B cell (primary cell): ENCODE measurements around the gene STIMATE.

Source experiments
- CTCF ChIP-seq: fragments of 200-600 bp; IDR thresholded peaks from one replicate; pipeline ENCODE4 v1.8.0; 2022; ENCODE audit warnings: antibody characterized with exemption, mild to moderate bottlenecking
- EZH2 ChIP-seq: IDR thresholded peaks from 2 replicates; pipeline ENCODE4 v1.6.1; 2012; ENCODE audit warnings: borderline replicate concordance, low read depth, mild to moderate bottlenecking, moderate library complexity, low read length; ENCODE audit not compliant: insufficient read depth, poor library complexity, severe bottlenecking

GRCh38 chr3:52796411-52796810 lies 100.9 kb downstream of the STIMATE start:
- TF ChIP-seq CTCF (no peak), EZH2 (no peak)
